ENCODE results near the gene NPAS3. TPM values are rescaled to one million over a fixed set of nuclear protein-coding genes. Genes with fewer than 3 reads are reported as not detected.

NPAS3 gene
- total RNA-seq, 1 donor from 2014 or later = 2.0 TPM

- no peaks in the 10 kb centered on the region for H3K36me3 ChIP-seq (ENCODE audit: control insufficient read depth, insufficient read depth, low read length)
- TF ChIP-seq CTCF (IDR thresholded peaks at IDR 0.05; ENCODE audit: insufficient read depth, low read length, poor library complexity, severe bottlenecking) = no peak
- no peak for DNase-seq (ENCODE audit: low read depth)
- H3K4me3 ChIP-seq (ENCODE audit: low read depth, low read length) = no peak overlapping the region
- H3K27me3 ChIP-seq (ENCODE audit: control insufficient read depth, insufficient read depth, low read length) = no peaks in the 10 kb centered on the region
Measured at GRCh38 chr14:33386140-33386539, 447.5 kb downstream of the NPAS3 start.

GRCh38 chr14:33386781-33387180 is 448.1 kb downstream of the NPAS3 start:
- DNase-seq (ENCODE audit: low read depth) = no peak
- Histone ChIP-seq H3K27me3 (ENCODE audit: control insufficient read depth, insufficient read depth, low read length) (no peaks in the 10 kb centered on the region), H3K36me3 (ENCODE audit: control insufficient read depth, insufficient read depth, low read length) (no peaks in the 10 kb centered on the region), H3K4me3 (ENCODE audit: low read depth, low read length) (no peak overlapping the region)
- TF ChIP-seq CTCF (IDR thresholded peaks at IDR 0.05; ENCODE audit: insufficient read depth, low read length, poor library complexity, severe bottlenecking) = no peak

DNA sequence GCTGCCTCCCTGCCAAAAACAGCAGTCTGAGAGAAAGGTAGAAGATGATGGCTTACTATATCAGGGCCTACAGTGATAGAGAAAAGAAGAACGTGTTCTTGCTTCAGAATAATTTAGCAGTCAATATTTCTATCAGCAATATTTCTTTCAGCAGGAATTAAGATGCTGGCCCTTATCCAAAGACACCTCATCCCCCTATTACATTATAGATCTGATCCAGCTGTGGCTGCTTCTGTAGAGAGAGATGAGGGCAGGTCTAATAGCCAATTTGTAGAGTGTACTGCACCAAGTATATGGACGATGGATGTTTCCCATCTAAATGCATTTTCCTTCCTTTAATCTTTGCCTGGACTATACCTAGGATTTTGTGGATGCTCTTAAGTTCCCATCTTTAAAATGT is 451.7 kb downstream of the NPAS3 start:
- no peaks in the 10 kb centered on the region for H3K27me3 ChIP-seq (ENCODE audit: control insufficient read depth, insufficient read depth, low read length)
- H3K4me3 ChIP-seq (ENCODE audit: low read depth, low read length) = no peak overlapping the region
- no peaks in the 10 kb centered on the region for H3K36me3 ChIP-seq (ENCODE audit: control insufficient read depth, insufficient read depth, low read length)
- DNase-seq (ENCODE audit: low read depth) = no peak
- TF ChIP-seq CTCF (IDR thresholded peaks at IDR 0.05; ENCODE audit: insufficient read depth, low read length, poor library complexity, severe bottlenecking) = no peak

- no peak for TF ChIP-seq CTCF (IDR thresholded peaks at IDR 0.05; ENCODE audit: insufficient read depth, low read length, poor library complexity, severe bottlenecking)
Measured at GRCh38 chr14:33393231-33393894, 454.7 kb downstream of the NPAS3 start.

DNA sequence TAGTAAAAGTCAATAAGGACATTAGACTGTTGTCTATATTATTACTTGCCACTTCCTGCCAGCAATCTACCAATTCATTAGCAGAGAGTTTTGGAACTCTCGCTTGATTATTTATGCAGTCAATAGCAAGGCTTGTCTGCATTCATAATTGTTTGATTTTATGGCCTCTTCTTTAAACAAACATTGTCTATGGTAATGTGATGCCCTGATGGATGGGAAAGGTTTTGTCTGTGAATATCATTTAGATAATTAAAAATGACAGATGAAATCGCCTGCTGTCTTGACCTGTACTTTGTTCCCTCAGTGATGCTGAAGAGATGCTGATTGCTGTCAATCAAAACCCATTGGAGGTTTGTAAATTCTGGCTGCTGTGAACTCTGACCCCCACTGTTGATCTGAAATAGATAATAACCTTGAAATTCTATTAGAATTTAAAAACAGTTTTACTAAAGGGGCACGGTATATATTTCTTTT is 455.3 kb downstream of the NPAS3 start:
- no peak for TF ChIP-seq CTCF (IDR thresholded peaks at IDR 0.05; ENCODE audit: insufficient read depth, low read length, poor library complexity, severe bottlenecking)
- Histone ChIP-seq H3K4me3 (ENCODE audit: low read depth, low read length) (no peak overlapping the region), H3K36me3 (ENCODE audit: control insufficient read depth, insufficient read depth, low read length) (no peaks in the 10 kb centered on the region), H3K27me3 (ENCODE audit: control insufficient read depth, insufficient read depth, low read length) (no peaks in the 10 kb centered on the region)
- DNase-seq (ENCODE audit: low read depth) = no peak

More at GRCh38 chr14:33393231-33393894, 454.7 kb downstream of the NPAS3 start:
- H3K36me3 ChIP-seq (ENCODE audit: control insufficient read depth, insufficient read depth, low read length) = no peaks in the 10 kb centered on the region
- H3K27me3 ChIP-seq (ENCODE audit: control insufficient read depth, insufficient read depth, low read length) = no peaks in the 10 kb centered on the region
- H3K4me3 ChIP-seq (ENCODE audit: low read depth, low read length) = no peak overlapping the region
- DNase-seq (ENCODE audit: low read depth) = no peak

DNA sequence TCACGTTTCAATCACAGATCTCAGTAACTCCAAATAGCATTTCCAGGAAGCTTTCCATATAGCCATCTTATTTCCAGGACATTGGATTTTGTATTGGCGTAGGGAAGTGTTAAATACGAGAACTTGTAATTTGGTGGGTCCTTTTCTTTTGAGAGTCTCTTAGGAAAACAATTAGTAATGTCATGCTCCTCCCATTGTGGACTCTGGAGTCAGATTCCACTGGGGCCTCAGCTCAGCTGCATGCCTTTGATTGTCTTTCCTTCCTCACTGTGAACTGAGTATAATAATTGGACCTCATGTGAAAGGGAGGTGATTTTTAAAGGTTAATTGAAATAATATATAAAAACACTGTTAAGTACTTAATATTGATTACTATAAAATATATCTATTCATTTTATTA is 462.6 kb downstream of the NPAS3 start:
- H3K4me3 ChIP-seq (ENCODE audit: low read depth, low read length) = no peak overlapping the region
- no peak for TF ChIP-seq CTCF (IDR thresholded peaks at IDR 0.05; ENCODE audit: insufficient read depth, low read length, poor library complexity, severe bottlenecking)
- no peak for DNase-seq (ENCODE audit: low read depth)
- no peaks in the 10 kb centered on the region for H3K36me3 ChIP-seq (ENCODE audit: control insufficient read depth, insufficient read depth, low read length)
- H3K27me3 ChIP-seq (ENCODE audit: control insufficient read depth, insufficient read depth, low read length) = no peaks in the 10 kb centered on the region

Data from kidney epithelial cell (primary cell).